GM04503 (cell line): ENCODE results near the gene CAMTA1.
"Not testable (repeated sequence)": the region's sequence is repeated elsewhere in the genome, so short reads cannot be mapped to it uniquely, and the experiment has no call there.

Experiments used
- DNase-seq: peaks from one replicate; pipeline ENCODE4 v3.0.0-alpha.2; 2012; ENCODE audit warnings: low read depth

Gene CAMTA1

GRCh38 chr1:7313826-7314225 lies 528.6 kb downstream of the CAMTA1 start:
- DNase-seq, result no peak

- DNase-seq, result no peak
Observed at GRCh38 chr1:7315316-7315715, 530.1 kb downstream of the CAMTA1 start.

DNA sequence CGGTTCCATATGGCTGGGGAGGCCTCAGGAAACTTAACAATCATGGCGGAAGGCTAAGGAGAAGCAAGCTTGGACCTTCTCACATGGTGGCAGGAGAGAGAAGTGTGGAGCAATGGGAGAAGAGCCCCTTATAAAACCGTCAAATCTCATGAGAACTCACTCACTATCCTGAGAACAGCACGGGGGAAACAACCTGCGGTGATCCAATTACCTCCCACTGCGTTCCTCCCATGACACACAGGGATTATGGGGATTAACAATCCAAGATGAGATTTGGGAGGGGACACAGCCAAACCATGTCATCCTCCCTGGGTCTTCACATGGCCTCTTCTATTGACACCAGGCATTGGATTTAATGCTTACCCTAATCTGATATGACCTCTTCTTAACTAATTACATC lies 530.7 kb downstream of the CAMTA1 start:
- DNase-seq, result no peak

DNA sequence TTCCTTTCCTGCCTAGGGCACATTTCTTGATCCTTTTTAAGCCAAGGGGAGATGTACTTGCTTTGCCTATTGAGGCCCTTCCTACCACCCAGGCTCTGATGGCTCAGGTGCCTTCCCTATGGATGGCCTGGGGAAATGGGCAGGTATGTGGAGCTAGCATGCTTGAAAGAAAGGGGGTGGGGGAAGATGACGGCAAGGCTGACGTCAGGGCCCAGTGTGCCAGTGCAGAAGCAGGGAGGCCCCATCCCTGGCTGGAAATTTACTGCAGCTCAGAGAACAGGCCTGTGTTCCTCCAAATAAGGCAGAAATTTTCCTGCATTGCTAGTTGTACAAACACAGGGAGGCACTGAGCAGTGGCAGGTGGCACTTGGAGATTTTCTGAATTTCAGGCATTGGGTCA lies 532.6 kb downstream of the CAMTA1 start:
- no peak for DNase-seq

DNA sequence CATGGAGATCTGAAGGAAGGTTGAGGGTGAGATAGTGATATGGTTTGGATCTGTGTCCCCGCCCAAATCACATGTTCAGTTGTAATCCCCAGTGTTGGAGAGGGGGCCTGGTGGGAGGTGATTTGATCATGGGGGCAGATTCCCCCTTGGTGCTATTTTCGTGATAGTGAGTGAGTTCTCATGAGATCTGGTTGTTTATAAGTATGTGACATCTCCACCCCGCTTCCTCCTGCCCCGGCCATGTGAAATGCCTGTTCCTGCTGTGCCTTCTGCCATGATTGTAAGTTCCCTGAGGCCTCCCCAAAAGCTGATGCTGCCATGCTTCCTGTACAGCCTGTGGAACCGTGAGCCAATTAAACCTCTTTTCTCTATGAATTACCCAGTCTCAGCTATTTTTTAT lies 533.9 kb downstream of the CAMTA1 start:
- no peak for DNase-seq

DNA sequence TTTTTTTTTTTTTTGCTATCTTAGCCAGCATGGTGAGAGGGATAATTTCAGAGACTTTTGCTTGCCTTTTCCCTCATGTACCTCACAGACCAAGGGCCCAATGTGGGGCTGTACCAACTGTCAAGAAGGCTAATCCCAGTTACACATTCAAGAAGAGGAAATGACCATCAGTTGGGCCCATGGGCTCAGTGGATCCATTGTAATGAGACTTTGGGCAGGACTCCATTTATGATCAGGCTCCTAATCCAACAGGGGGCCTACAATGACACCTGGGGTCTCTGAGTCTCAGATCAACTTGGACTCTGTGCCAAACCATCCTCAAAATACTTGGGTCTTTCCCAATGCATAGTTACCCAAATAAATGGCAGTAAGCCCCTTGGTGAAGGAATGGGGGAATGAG lies 535.4 kb downstream of the CAMTA1 start:
- no peak for DNase-seq

GRCh38 chr1:7322283-7322785 lies 537.1 kb downstream of the CAMTA1 start:
- peak; percentile 17 for DNase-seq

GRCh38 chr1:7322912-7323311 lies 537.7 kb downstream of the CAMTA1 start:
- no peak for DNase-seq

GRCh38 chr1:7325254-7325653 lies 540.0 kb downstream of the CAMTA1 start:
- no peak for DNase-seq

DNA sequence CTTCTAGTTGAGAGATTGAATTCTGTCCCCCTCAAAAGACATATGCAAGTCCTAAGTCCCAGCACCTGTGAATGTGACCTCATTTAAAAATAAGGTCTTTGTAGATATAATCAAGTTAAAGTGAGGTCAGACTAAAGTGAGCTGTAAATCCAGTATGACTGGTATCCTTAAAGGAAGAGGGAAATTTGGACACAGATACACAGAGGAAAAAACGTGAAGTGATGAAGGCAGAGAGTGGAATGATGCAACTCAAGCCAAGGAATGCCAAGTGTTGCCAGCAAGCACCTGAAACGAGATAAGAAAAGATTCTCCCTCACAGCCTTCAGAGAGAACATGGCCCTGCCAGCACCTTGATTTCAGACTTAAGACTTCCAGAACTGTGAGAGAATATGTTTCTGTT lies 541.1 kb downstream of the CAMTA1 start:
- DNase-seq, result no peak

DNA sequence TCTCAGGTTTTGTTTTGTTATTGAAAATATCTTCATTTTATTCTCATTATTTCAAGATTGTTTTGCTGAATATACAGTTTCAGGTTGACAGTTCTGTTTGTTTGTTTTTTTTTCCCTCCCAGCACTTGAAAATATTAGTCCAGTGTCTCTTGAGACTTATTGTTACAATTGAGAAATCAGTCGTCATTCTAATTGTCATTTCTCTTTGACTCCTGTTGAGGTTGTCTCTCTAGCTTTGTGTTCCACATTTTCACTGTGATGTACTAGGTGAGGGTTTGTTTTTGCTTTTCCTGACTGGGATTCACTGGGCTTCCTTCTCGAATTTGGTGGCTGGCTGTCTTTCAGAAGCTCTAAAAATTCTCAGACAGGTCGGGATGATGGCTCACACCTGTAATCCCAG lies 542.6 kb downstream of the CAMTA1 start:
- no peak for DNase-seq

- no peak for DNase-seq
Observed at GRCh38 chr1:7329868-7330615, 544.8 kb downstream of the CAMTA1 start.

DNA sequence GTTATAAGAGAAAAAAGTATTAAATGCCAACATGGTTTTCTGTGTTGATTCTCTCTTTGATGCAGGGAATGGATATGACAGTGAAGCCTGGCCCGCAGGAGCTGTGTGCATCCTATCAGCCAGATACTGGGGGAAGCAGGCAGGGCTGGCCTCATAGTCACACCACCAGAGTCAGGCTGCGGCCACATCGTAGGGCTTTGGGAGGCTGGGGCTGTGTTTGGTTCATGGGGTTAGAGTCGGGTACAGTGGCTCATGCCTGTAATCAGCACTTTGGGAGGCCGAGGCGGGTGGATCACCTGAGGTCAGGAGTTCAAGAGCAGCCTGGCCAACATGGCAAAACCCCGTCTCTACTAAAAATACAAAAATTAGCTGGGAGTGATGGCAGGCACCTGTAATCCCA lies 545.5 kb downstream of the CAMTA1 start:
- not testable (repeated sequence) for DNase-seq

DNA sequence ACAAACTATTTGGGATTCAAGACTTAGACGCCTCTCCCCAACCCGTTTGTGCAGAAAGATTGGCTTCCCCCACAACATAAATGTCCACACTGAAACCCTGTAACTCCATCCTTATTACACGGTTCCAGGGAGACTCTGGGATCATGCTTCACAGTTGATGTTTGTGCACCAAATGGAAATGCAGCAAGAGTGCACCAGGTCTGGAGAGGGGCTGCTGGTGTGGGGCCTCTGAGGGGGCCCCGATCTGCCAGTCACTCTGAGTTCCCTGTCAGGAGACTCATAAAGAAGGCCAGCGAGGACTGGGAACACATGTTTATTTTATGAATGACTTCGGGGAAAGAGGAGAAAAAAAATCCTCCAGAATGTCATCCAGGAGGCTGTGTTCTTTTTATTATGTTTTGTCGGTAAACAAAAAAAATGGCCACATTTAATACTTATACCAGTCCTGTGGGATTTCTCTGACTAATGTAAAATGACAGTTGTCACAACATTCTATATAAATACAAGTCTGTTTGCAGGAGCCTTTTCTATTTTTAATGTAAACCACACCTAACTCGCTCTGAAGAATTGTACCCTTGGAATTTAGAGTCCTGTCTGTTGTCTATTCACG lies 546.8 kb downstream of the CAMTA1 start:
- DNase-seq, result no peak

DNA sequence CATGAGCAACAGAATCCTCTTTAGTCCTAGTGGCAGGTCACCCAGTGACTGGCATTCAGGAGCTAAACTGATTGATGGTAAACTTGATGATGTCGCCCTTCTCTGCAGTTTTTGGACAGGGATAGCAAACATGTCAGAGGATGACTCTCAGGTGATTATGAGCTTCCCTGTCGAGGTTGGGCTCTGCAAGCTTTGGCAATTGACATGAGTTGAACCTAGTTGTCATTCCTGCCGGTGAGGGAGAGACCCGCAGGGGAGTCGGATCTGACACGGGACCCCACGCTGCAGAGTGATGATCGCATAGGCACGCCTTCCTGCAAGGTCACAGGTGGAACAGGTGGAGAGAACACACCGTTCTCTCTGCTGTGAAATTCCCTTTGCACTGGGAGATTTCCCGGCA lies 547.8 kb downstream of the CAMTA1 start:
- DNase-seq, result no peak

DNA sequence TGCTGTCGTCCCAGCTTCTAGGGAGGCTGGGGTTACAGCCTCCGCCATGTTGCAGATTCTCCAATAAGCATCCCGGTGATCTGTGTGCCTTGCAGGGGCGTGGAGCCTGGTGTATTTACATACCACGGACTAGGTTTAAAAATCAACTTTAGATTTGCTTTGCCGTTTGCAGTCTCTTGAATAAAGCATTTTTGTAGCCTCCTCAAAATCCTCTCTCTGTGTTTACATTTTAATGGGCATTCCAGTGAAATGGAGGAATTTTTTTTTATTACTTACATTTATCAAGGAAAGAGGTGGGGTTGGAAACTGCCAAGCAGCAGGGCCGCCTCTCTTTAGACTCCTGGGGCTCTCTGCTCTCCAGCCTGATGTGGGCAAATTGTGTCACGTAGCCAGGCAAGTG lies 548.4 kb downstream of the CAMTA1 start:
- no peak for DNase-seq

DNA sequence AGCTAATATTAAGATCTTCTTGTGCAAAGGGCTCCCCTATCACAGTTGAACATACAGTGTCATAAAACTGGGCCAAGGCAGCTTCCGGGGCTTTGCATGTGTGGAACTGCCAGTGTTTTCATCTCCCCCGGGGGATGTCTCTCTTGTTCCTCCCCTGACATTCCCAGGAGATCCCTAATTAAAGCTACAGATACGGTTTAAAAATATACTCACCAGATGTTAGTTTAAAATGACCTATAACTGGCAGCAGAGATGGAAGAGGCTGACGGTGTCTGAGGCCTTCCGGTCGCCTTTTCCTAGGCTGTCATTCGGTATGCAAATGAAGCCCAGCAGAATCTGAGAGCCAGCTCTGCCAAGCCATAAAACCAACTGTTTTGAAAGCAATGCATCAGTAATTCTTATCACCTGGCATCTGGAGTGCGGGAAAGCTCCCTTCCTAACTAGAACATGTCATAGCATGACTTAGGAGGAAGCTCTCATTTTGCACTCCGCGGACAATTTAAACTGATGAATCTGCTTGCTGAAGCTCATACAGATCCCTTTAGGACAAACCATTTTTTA lies 549.3 kb downstream of the CAMTA1 start:
- DNase-seq, result peak; percentile 28

GRCh38 chr1:7335224-7335879 lies 550.1 kb downstream of the CAMTA1 start:
- DNase-seq, result no peak

GRCh38 chr1:7338439-7338838 lies 553.2 kb downstream of the CAMTA1 start:
- DNase-seq, result no peak

- no peak for DNase-seq
Observed at GRCh38 chr1:7339014-7339413, 553.8 kb downstream of the CAMTA1 start.

DNA sequence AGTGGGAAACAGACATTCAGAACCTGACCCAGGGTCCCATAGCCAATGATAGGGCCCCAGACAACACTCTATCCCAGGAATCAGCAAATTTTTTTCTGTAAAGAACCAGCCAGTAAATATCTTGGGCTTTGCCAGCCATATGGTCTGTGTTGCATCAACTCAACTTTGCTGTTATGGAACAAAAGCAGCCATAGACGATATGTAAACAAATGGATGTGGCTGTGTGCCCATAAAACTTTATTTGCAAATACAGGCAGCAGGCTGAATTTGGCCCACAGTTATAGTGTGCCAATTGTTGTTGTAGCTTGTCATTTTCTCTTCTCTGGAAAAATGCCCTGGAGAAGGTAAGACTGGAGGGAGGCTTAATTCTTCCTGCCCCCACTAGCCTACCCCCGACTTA lies 554.7 kb downstream of the CAMTA1 start:
- no peak for DNase-seq

DNA sequence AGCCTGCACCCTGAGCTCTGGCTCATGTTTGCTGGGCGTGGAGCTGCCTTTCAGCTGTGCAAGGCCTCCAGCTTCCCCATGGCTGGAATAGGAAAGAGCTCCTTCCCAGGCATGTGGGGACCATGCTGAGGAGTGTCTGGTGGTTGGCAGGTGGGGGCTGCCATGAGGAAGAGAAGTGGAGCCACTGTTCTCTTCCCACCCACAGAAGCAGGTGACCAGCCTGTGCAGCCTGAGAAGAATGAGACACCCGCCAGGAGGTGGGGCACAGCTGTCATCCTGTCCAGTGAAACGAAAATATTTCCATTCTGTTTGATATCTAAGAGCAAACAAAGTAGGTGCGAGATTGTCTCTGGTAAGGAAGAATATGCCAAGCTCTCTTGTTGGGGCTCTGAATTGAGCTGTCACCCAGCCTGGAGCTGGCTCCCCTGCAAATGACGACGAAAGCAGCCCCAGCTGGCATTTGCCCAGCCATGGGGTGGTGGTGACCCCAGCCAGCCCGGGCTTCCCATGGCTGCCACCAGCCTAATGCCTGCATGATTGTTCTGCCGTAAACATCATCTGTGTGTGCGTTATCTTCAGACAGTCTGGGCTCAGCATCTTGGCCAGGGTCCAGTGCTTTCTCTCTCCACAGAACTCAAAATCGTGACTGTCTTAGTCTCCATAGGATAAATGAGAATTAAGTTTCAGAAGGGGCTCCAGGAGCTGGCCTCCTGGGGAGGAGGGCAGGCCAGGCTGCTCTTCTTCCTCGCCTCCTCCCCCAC lies 556.1 kb downstream of the CAMTA1 start:
- no peak for DNase-seq
